GM12872 (cell line): ENCODE results near the gene PSMD11.

ENCODE experiments used
- TF ChIP-seq, protein P1 (sequence below): IDR thresholded peaks from 3 replicates; pipeline ENCODE4 v1.5.1; 2011; ENCODE audit warnings: low read depth, mild to moderate bottlenecking, low read length, moderate library complexity; ENCODE audit not compliant: insufficient read depth

The PSMD11 gene

GRCh38 chr17:32529604-32530003 lies 85.3 kb downstream of the PSMD11 start:
- TF ChIP-seq, protein P1, sequence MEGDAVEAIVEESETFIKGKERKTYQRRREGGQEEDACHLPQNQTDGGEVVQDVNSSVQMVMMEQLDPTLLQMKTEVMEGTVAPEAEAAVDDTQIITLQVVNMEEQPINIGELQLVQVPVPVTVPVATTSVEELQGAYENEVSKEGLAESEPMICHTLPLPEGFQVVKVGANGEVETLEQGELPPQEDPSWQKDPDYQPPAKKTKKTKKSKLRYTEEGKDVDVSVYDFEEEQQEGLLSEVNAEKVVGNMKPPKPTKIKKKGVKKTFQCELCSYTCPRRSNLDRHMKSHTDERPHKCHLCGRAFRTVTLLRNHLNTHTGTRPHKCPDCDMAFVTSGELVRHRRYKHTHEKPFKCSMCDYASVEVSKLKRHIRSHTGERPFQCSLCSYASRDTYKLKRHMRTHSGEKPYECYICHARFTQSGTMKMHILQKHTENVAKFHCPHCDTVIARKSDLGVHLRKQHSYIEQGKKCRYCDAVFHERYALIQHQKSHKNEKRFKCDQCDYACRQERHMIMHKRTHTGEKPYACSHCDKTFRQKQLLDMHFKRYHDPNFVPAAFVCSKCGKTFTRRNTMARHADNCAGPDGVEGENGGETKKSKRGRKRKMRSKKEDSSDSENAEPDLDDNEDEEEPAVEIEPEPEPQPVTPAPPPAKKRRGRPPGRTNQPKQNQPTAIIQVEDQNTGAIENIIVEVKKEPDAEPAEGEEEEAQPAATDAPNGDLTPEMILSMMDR, result no peak
